Activated CD8-positive, alpha-beta T cell treated with anti-CD3 and anti-CD28 coated beads, Interleukin-2, amount 10 ng/mL, durations not matched to agents 7 days and 5 days (primary cell): ENCODE results near the gene ADPRM. TPM values are rescaled to one million over a fixed set of nuclear protein-coding genes. Genes with fewer than 3 reads are reported as not detected.
"Not testable (repeated sequence)": the region's sequence is repeated elsewhere in the genome, so short reads cannot be mapped to it uniquely, and the experiment has no call there.

Experiments used
- ATAC-seq: fragments of 150-1000 bp; cut with Tn5 transposase; one replicate; pipeline ENCODE4 v1.10.0; 2021; ENCODE audit warnings: moderate library complexity
- CTCF ChIA-PET: fragments of 350-600 bp; sonication (Branson Sonifier 250); formaldehyde crosslinking; loops from one replicate; lab custom pipeline; 2021; ENCODE audit warnings: antibody characterized with exemption; lab: Charles Lee
- POLR2A ChIA-PET: fragments of 350-600 bp; sonication (Branson Sonifier 250); formaldehyde crosslinking; loops from one replicate; lab custom pipeline; 2021; ENCODE audit warnings: antibody characterized with exemption; lab: Charles Lee
- DNase-seq: peaks from one replicate; pipeline ENCODE4 v3.0.0-alpha.2; 2020
- H3K27ac Mint-ChIP-seq: one replicate; pipeline ENCODE4 v1.8.0; 2021; ENCODE audit warnings: mild to moderate bottlenecking, mixed read lengths
- H3K27me3 Mint-ChIP-seq: one replicate; pipeline ENCODE4 v1.8.0; 2021; ENCODE audit warnings: low read depth, mixed read lengths
- H3K36me3 Mint-ChIP-seq: one replicate; pipeline ENCODE4 v1.8.0; 2021; ENCODE audit warnings: low read depth, mixed read lengths
- H3K4me1 Mint-ChIP-seq: one replicate; pipeline ENCODE4 v1.8.0; 2021; ENCODE audit warnings: low read depth, mixed read lengths
- H3K4me3 Mint-ChIP-seq: one replicate; pipeline ENCODE4 v1.8.0; 2021; ENCODE audit warnings: mild to moderate bottlenecking, mixed read lengths
- H3K9me3 Mint-ChIP-seq: one replicate; pipeline ENCODE4 v1.8.0; 2022; ENCODE audit warnings: mixed read lengths; ENCODE audit not compliant: insufficient read depth
- total RNA-seq, 2 experiments: library from RNA; stranded (reverse); gene quantifications; one replicate each; pipeline ENCODE4 v1.2.3, GENCODE V29; 2021

The ADPRM gene
- total RNA-seq, 2 experiments from 2014 or later: 10.3 to 10.4 TPM

- POLR2A ChIA-PET: no interaction called here
- ATAC-seq (no peak), DNase-seq (no peak)
- H3K9me3 Mint-ChIP-seq: no peaks in the 10 kb centered on the region
- CTCF ChIA-PET: interaction anchor here (1.8 to 2.6 kb wide), 2 partner anchors 18 to 19 kb away, joined by 5 to 13 read pairs; no protein-coding TSS in a partner anchor
- H3K4me1 Mint-ChIP-seq: no peaks in the 10 kb centered on the region
- H3K27ac Mint-ChIP-seq: no peak overlapping the region
- H3K36me3 Mint-ChIP-seq: no peaks in the 10 kb centered on the region
- H3K4me3 Mint-ChIP-seq: no peak overlapping the region
- H3K27me3 Mint-ChIP-seq: no peaks in the 10 kb centered on the region
Observed at GRCh38 chr17:10664571-10664970, 32.8 kb upstream of the ADPRM start.

GRCh38 chr17:10666906-10667305, 30.5 kb upstream of the ADPRM start:
- H3K4me3 Mint-ChIP-seq: no peak overlapping the region
- no peaks in the 10 kb centered on the region for H3K9me3 Mint-ChIP-seq
- CTCF ChIA-PET: interaction anchor here (0.9 to 1.5 kb wide), 2 partner anchors 17 to 20 kb away, joined by 3 to 5 read pairs; no protein-coding TSS in a partner anchor

GRCh38 chr17:10668775-10669174, 28.6 kb upstream of the ADPRM start:
- Mint-ChIP-seq H3K27ac (no peak overlapping the region), H3K9me3 (no peaks in the 10 kb centered on the region), H3K4me1 (no peaks in the 10 kb centered on the region), H3K36me3 (peaks cover 2% of the 10 kb centered on the region), H3K4me3 (no peak overlapping the region), H3K27me3 (no peaks in the 10 kb centered on the region)
- DNase-seq (no peak), ATAC-seq (no peak)
- POLR2A ChIA-PET: no interaction called here
- CTCF ChIA-PET: no interaction called here

More at GRCh38 chr17:10666906-10667305, 30.5 kb upstream of the ADPRM start:
- H3K27ac Mint-ChIP-seq: no peak overlapping the region
- no peak for ATAC-seq
- POLR2A ChIA-PET: no interaction called here
- DNase-seq: no peak
- H3K36me3 Mint-ChIP-seq: peaks cover 2% of the 10 kb centered on the region
- H3K4me1 Mint-ChIP-seq: no peaks in the 10 kb centered on the region
- H3K27me3 Mint-ChIP-seq: no peaks in the 10 kb centered on the region

- CTCF ChIA-PET: interaction anchor here (1.0 to 1.5 kb wide), 5 partner anchors 10 to 56 kb away, joined by 3 to 5 read pairs (median 3); no protein-coding TSS in a partner anchor
- H3K27me3 Mint-ChIP-seq: no peaks in the 10 kb centered on the region
- H3K27ac Mint-ChIP-seq: no peak overlapping the region
- no peak overlapping the region for H3K4me3 Mint-ChIP-seq
- POLR2A ChIA-PET: no interaction called here
- no peaks in the 10 kb centered on the region for H3K4me1 Mint-ChIP-seq
- no peak for ATAC-seq
- H3K36me3 Mint-ChIP-seq: peaks cover 7% of the 10 kb centered on the region
- DNase-seq: no peak
- H3K9me3 Mint-ChIP-seq: no peaks in the 10 kb centered on the region
Observed at GRCh38 chr17:10673312-10673711, 24.1 kb upstream of the ADPRM start.

DNA sequence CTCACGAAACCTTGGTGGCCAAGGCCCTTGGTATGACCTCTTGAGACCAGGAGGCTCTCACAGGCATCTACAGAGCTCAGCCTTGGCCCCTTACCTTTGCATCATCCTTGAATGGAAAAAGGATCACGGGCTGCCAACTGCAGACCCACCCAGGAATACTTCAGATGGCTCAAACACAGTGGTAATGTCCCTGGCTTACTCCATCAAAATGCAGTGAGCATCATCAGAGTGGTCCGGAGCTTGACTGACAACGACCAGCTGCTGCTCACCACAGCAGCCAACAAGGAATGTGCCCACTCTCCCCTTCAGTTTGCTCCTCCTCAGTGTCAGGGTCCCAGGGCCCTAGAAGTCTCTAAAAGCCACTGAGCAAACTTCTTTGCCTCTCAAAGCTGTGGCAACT, 22.7 kb upstream of the ADPRM start:
- H3K27me3 Mint-ChIP-seq: no peaks in the 10 kb centered on the region
- DNase-seq: no peak
- no peak overlapping the region for H3K27ac Mint-ChIP-seq
- no peak overlapping the region for H3K4me3 Mint-ChIP-seq
- ChIA-PET POLR2A (interaction anchor here (1.1 kb wide), 1 partner anchor 9 kb away, joined by 3 read pairs; no protein-coding TSS in a partner anchor), CTCF (interaction anchor here (1.1 to 2.1 kb wide), 2 partner anchors 9 to 28 kb away, joined by 3 to 11 read pairs; no protein-coding TSS in a partner anchor)
- no peak for ATAC-seq
- no peaks in the 10 kb centered on the region for H3K4me1 Mint-ChIP-seq
- H3K9me3 Mint-ChIP-seq: no peaks in the 10 kb centered on the region
- peaks cover 14% of the 10 kb centered on the region for H3K36me3 Mint-ChIP-seq

DNA sequence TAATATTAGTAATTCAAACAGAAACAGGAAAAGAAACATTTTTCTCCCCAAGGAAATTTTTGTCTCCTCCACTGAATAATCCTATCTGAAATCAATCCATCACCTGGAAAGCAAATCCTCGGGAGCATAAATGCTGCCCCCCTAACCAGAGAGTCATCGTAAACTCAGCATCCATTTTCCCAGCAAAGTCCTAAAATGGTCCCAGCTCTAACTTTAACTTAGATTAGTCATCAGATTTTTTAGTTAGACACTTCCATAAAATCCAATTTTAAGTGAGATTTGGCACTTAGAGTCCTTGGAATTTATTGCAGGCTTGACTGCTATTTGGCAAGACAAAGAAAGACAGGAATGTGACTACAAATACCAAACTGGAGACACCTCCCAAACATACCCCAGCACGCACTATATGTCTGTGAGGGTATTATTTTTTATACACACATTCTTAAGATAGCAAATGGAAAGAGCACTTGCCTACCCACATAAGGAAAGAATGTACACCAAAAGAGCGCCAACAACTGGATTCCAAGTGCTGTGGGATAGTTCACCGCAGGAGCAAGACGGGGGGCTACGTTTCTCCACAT, 15.4 kb upstream of the ADPRM start:
- POLR2A ChIA-PET: no interaction called here
- Mint-ChIP-seq H3K27ac (no peak overlapping the region), H3K36me3 (peaks cover 49% of the 10 kb centered on the region), H3K27me3 (no peaks in the 10 kb centered on the region), H3K4me3 (no peak overlapping the region), H3K9me3 (no peaks in the 10 kb centered on the region), H3K4me1 (no peaks in the 10 kb centered on the region)
- CTCF ChIA-PET: interaction anchor here (2.2 to 5.2 kb wide), 2 partner anchors 12 to 36 kb away, joined by 13 to 49 read pairs; no protein-coding TSS in a partner anchor
- DNase-seq: no peak
- no peak for ATAC-seq

DNA sequence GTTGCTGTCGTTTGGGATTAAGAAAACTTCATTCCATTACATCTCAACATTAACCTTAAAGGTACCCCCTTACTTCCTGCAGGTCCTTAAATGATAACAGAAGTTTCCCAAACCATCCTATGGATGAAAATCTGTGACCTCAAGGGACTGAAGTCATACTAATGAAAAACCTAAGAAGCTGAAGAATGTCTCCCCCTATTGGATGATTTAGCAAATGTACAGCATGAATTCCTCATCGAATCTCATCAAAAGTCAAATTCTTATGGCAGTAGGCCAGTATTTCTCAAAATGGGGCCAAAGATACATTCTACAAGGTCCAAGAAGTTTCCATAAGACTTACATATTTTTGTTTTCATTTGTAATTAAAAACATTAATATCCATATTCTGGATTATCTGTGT, 13.5 kb upstream of the ADPRM start:
- no peak overlapping the region for H3K27ac Mint-ChIP-seq
- CTCF ChIA-PET: interaction anchor here (0.7 to 5.2 kb wide), 18 partner anchors 9 to 554 kb away, joined by 3 to 49 read pairs (median 4); no protein-coding TSS in a partner anchor
- no peaks in the 10 kb centered on the region for H3K9me3 Mint-ChIP-seq
- ATAC-seq (no peak), DNase-seq (no peak)
- peaks cover 3% of the 10 kb centered on the region for H3K4me1 Mint-ChIP-seq
- H3K36me3 Mint-ChIP-seq: peaks cover 50% of the 10 kb centered on the region
- no peak overlapping the region for H3K4me3 Mint-ChIP-seq
- no peaks in the 10 kb centered on the region for H3K27me3 Mint-ChIP-seq
- POLR2A ChIA-PET: interaction anchor here (0.6 to 1.2 kb wide), 2 partner anchors 9 to 13 kb away, joined by 3 read pairs; no protein-coding TSS in a partner anchor

DNA sequence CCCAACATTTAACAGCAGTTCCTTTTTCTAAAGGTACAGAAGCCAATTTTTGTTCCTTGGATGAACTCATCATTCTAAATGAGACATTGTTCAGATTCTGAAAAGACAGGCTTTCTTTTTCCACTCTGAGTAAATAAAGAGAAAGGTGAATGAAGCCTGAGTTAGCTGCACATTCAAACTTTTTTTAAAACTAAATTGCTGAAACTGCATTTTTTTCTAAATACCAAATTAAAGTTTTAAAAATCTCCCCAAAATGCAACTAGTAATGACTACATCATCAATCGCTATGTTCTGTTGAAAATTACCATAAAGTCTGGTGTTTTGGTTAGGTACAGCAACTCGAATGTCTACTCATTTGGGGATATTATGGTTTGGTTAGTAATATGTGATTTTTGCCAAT, 9.9 kb upstream of the ADPRM start:
- DNase-seq (no peak), ATAC-seq (no peak)
- no peak overlapping the region for H3K4me3 Mint-ChIP-seq
- POLR2A ChIA-PET: no interaction called here
- CTCF ChIA-PET: interaction anchor here (1.6 to 2.7 kb wide), 2 partner anchors 41 to 60 kb away, joined by 3 to 15 read pairs; no protein-coding TSS in a partner anchor
- H3K27me3 Mint-ChIP-seq: no peaks in the 10 kb centered on the region
- no peaks in the 10 kb centered on the region for H3K9me3 Mint-ChIP-seq
- H3K36me3 Mint-ChIP-seq: peaks cover 56% of the 10 kb centered on the region
- peaks cover 14% of the 10 kb centered on the region for H3K4me1 Mint-ChIP-seq
- no peak overlapping the region for H3K27ac Mint-ChIP-seq

GRCh38 chr17:10695875-10696407, 1.5 kb upstream of the ADPRM start:
- H3K4me3 Mint-ChIP-seq: peak overlapping the region; percentile 97
- H3K27me3 Mint-ChIP-seq, H3K9me3 Mint-ChIP-seq, ATAC-seq, DNase-seq: not testable (repeated sequence)
- ChIA-PET POLR2A (interaction anchor here (1.3 kb wide), 1 partner anchor 13 kb away, joined by 3 read pairs; no protein-coding TSS in a partner anchor), CTCF (interaction anchor here (1.1 to 5.4 kb wide), 5 partner anchors 12 to 149 kb away, joined by 3 to 49 read pairs (median 7); no protein-coding TSS in a partner anchor)
- peaks cover 49% of the 10 kb centered on the region for H3K4me1 Mint-ChIP-seq
- peaks cover 50% of the 10 kb centered on the region for H3K36me3 Mint-ChIP-seq
- H3K27ac Mint-ChIP-seq: peak overlapping the region; percentile 97

DNA sequence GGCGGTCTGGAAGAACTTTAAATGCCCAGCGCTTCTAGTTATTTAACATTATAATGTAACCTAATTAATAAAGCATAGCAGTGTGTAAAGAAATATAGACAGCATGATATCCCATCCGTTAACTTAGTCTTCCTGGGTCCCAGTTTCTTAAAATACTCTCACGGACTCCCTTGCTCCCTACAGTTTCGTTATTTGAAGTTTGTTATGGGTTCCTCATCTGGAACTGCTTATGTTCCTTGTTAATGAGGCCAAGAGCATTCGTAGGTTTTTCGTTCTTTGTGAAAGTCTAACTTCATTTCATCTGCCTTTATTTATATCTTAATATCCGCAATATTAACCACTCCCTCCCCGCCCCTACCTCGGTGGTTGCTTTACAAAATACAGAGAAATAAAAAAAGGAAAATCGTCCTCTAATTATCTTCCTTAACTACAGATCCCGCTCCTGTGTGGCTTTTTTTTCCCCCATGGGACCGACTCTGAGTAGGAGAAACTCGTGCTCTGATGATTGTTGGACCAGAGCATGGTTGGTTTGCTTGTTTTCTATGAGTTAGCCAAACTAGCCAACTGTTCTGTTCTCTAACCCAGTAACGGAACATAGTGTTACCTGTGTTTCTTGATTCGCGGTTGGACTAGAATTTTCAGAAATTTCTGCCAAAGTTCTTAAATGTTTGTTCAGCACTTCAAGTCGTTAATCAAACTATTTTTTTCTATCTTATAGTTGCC, 863 bp downstream of the ADPRM start:
- Mint-ChIP-seq H3K36me3 (peaks cover 45% of the 10 kb centered on the region), H3K4me3 (peak overlapping the region; percentile 97)
- CTCF ChIA-PET: interaction anchor here (2.4 kb wide), 1 partner anchor 52 kb away, joined by 14 read pairs; no protein-coding TSS in a partner anchor

DNA sequence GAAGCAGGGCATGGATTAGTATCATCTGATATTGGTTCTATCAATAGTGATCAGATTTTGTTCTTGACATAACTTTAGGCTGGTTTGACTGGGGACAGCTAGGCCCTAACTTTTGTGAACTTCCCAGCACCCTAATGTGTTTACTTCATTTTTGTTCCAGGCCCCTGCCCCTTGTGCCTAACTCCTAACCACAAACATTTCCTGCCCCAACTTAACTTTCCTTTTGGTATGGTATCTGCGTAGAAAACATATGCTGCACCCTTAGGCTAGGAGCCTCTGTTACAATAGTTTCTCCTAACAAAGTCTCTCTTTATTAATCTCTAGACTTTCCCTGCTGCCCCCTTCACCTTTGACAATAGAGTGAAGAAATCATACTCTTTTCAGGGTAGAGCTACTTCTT, 2.5 kb downstream of the ADPRM start:
- no peaks in the 10 kb centered on the region for H3K27me3 Mint-ChIP-seq
- ATAC-seq: peak; percentile 15
- DNase-seq: peak; percentile 41
- ChIA-PET POLR2A (no interaction called here), CTCF (interaction anchor here (0.6 to 2.4 kb wide), 5 partner anchors 16 to 82 kb away, joined by 4 to 14 read pairs (median 4); partner anchors contain the start of gene TMEM220)
- peaks cover 54% of the 10 kb centered on the region for H3K4me1 Mint-ChIP-seq
- peak overlapping the region; percentile 94 for H3K27ac Mint-ChIP-seq
- peaks cover 42% of the 10 kb centered on the region for H3K36me3 Mint-ChIP-seq
- H3K4me3 Mint-ChIP-seq: peak overlapping the region; percentile 75
- no peaks in the 10 kb centered on the region for H3K9me3 Mint-ChIP-seq

More for the DNA sequence above, 863 bp downstream of the ADPRM start:
- ATAC-seq (no peak), DNase-seq (peak; percentile 25)
- H3K27me3 Mint-ChIP-seq: no peaks in the 10 kb centered on the region
- no peaks in the 10 kb centered on the region for H3K9me3 Mint-ChIP-seq
- POLR2A ChIA-PET: no interaction called here
- H3K4me1 Mint-ChIP-seq: peaks cover 61% of the 10 kb centered on the region
- peak overlapping the region; percentile 97 for H3K27ac Mint-ChIP-seq
